HUES64 (cell line): ENCODE data around the gene ULK3.

Experiments used
- H3K27ac ChIP-seq: 2 replicates; pipeline ENCODE4 v1.7.0; 2013; ENCODE audit warnings: low read depth, low read length, inconsistent platforms
- H3K27me3 ChIP-seq: 2 replicates; pipeline ENCODE4 v1.6.1; 2013; ENCODE audit warnings: mild to moderate bottlenecking, low read length; ENCODE audit not compliant: insufficient read depth
- H3K36me3 ChIP-seq: 2 replicates; pipeline ENCODE4 v1.6.1; 2013; ENCODE audit warnings: mild to moderate bottlenecking, low read length; ENCODE audit not compliant: insufficient read depth
- H3K4me1 ChIP-seq: 2 replicates; pipeline ENCODE4 v1.6.1; 2013; ENCODE audit warnings: mild to moderate bottlenecking, low read length, moderate library complexity; ENCODE audit not compliant: insufficient read depth
- H3K4me3 ChIP-seq: 2 replicates; pipeline ENCODE4 v1.5.1; 2013; ENCODE audit warnings: mild to moderate bottlenecking, low read length, moderate library complexity
- H3K9ac ChIP-seq: 2 replicates; pipeline ENCODE4 v1.6.1; 2013; ENCODE audit warnings: mild to moderate bottlenecking, low read depth, low read length
- H3K9me3 ChIP-seq: 2 replicates; pipeline ENCODE4 v1.6.1; 2013; ENCODE audit warnings: low read depth, low read length; ENCODE audit not compliant: insufficient read depth
- WGBS: fragments of 150-250, 120-280 bp; methylation state at CpG from one replicate; pipeline ENCODE4 v1.1.7; 2013; ENCODE audit warnings: missing lambda C conversion rate; 5-methylcytosine and 5-hydroxymethylcytosine counted together

The ULK3 gene

DNA sequence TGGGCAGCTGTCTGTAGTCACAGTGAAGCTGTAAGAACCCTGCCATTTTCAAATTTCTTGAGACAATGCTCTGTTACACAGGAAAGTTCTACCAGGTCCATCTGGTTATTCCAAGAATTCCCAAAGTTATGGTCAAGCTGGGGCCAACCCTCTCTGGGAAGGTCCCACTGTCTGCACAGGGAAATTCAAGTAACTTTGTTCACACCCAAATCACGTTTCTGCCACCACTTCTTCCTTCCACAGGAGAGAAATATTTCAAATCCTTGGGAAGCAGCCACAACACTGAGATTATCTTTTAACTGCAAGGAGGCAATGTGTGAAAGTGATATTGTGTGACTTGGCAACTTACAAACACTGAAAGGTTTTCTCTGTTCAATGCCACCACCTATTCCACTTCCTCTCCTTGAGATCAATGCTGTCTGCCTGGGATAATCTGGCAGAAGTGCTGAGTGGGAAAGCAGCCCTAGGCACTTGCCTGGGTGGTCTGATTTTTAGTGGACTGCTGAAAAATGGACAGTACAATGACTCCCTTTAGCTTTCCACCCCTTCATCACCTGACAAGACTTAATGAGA is 24.6 kb upstream of the ULK3 start:
- Histone ChIP-seq H3K36me3 (peaks cover 10% of the 10 kb centered on the region), H3K4me1 (peaks cover 14% of the 10 kb centered on the region; the same call in 1 of the 2 replicates), H3K9ac (no peak overlapping the region), H3K9me3 (0 out of 2 replicates have a peak, but pooled peaks cover 3% of the 10 kb centered on the region), H3K27ac (no peak overlapping the region), H3K4me3 (no peak overlapping the region), H3K27me3 (no peaks in the 10 kb centered on the region)
- 82% methylated on average over 1 of the region's 1 CpG for WGBS

DNA sequence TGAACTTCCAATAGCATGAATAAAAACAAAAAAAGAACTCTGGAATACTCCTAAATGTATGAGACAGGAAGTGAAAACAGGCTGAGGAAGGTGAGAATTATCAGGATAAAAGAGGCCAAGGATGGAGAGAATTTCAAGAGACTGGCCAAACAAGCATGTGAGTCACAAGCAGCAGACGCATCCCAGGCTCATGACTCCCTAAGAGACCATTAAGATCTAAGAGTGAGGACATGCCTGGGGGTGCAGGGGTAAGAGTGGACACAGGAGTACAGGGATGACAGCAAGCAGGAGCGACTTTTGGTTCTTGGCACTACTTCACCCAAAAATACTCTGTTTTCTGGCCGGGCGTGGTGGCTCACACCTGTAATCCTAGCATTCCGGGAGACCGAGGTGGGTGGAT is 23.1 kb upstream of the ULK3 start:
- H3K36me3 ChIP-seq: peaks cover 10% of the 10 kb centered on the region
- peaks cover 13% of the 10 kb centered on the region; the same call in 1 of the 2 replicates for H3K4me1 ChIP-seq
- no peaks in the 10 kb centered on the region for H3K27me3 ChIP-seq
- 89% methylated on average over 6 of the region's 6 CpGs for WGBS
- 0 out of 2 replicates have a peak, but pooled peaks cover 3% of the 10 kb centered on the region for H3K9me3 ChIP-seq
- peak overlapping the region; percentile 17; the same call in 1 of the 2 replicates for H3K9ac ChIP-seq
- H3K4me3 ChIP-seq: no peak overlapping the region
- H3K27ac ChIP-seq: no peak overlapping the region

DNA sequence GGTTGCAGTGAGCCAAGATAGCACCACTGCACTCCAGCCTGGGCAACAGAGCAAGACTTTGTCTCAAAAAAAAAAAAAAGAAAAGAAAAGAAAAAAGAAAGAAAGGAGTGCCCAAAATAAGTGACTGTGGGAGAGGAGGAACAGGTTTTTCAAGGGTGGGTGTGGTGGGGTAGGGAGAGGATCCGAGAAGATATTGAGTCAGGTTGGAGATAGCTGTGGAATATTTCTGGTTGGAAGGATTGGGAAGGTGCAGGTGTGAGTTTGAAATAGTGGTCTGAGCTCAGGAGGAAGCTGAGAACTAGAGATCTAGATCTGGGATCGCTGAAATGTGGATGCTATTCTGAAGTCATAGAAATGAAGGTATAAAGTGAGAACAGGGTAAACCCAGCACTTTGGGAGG is 22.4 kb upstream of the ULK3 start:
- Histone ChIP-seq H3K27me3 (no peaks in the 10 kb centered on the region), H3K9me3 (0 out of 2 replicates have a peak, but pooled peaks cover 3% of the 10 kb centered on the region), H3K36me3 (peaks cover 10% of the 10 kb centered on the region), H3K4me1 (peaks cover 6% of the 10 kb centered on the region; the same call in 1 of the 2 replicates), H3K4me3 (no peak overlapping the region), H3K9ac (no peak overlapping the region), H3K27ac (no peak overlapping the region)
- 93% methylated on average over 2 of the region's 2 CpGs for WGBS

DNA sequence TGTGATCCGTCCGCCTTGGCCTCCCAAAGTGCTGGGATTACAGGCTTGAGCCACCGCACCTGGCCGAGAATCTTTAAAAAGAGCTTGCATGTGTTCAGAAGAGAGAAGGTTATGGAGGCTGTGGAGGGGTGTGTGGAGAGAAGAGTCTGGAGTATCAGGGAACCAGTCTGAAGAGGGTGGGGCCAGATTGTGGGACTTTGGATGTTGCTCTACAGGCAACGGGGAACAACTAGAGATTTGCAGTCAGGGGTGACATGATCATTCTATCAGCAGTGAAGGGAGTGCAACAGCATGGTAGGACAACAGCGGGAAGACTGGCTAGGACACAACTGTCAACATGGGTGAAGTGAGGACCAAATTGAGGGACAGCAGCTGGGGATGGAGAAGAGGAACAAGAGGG is 21.3 kb upstream of the ULK3 start:
- Histone ChIP-seq H3K4me3 (no peak overlapping the region), H3K27ac (no peak overlapping the region), H3K9me3 (0 out of 2 replicates have a peak, but pooled peaks cover 3% of the 10 kb centered on the region), H3K9ac (no peak overlapping the region), H3K27me3 (no peaks in the 10 kb centered on the region), H3K36me3 (peaks cover 10% of the 10 kb centered on the region), H3K4me1 (0 out of 2 replicates have a peak, but pooled peaks cover 5% of the 10 kb centered on the region)
- 94% methylated on average over 6 of the region's 6 CpGs for WGBS

DNA sequence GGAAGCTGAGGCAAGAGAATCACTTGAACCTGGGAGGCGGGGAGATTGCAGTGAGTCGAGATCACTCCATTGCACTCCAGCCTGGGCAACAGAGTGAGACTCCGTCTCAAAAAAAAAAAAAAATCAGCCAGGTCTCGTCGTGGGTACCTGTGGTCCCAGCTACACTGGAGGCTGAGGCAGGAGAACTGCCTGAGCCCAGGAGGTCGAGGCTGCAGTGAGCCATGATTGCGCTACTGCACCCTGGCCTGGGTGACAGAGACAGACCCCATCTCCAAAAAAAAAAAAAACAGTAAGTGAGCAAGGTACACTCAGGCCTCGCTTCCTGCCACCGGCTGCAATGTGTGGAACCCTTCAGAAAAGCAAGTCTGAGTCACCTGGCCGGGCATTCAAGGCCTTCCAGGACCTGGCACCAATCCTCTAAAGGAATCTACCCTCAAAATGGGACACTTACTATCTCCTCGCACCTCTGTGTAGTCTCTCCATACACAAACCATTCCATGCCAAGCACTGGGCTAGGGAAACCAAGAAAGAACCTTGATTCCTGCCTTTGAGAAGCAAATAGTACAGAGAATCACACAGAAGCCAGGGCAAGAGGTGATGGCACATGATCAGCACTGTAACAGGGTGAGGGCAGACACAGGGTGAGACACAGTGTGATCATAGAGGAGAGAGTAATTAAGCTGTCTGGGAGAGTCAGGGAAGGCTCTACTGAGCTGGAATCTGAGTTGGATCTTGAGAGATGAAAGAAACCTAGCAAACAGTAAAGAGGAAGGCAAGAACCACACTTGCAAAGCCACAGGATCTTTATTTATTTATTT is 20.5 kb upstream of the ULK3 start:
- H3K9me3 ChIP-seq: 0 out of 2 replicates have a peak, but pooled peaks cover 3% of the 10 kb centered on the region
- peaks cover 10% of the 10 kb centered on the region for H3K36me3 ChIP-seq
- H3K27ac ChIP-seq: no peak overlapping the region
- 0 out of 2 replicates have a peak, but pooled peaks cover 5% of the 10 kb centered on the region for H3K4me1 ChIP-seq
- H3K4me3 ChIP-seq: no peak overlapping the region
- 93% methylated on average over 11 of the region's 11 CpGs for WGBS
- no peaks in the 10 kb centered on the region for H3K27me3 ChIP-seq
- no peak overlapping the region for H3K9ac ChIP-seq

DNA sequence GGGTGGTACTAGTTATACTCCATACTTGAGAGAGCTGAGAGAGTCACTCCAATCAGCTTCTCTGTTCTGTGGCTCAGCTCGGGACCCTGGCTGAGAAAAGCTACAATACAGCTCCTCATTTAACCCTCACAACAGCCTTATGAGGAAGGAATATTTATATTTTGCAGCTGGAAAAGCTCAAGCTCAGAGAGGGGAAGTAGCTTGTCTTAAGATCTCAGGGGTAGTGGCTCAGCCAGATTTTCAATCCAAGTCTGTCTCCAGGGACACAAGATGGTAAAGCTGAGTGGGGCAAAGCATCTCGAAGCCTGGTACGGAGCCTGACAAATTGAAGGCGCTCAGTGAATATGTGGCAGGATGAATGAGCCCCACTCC is 15.4 kb upstream of the ULK3 start:
- H3K9ac ChIP-seq: no peak overlapping the region
- H3K27me3 ChIP-seq: no peaks in the 10 kb centered on the region
- H3K27ac ChIP-seq: no peak overlapping the region
- H3K4me3 ChIP-seq: no peak overlapping the region
- H3K4me1 ChIP-seq: no peaks in the 10 kb centered on the region
- peaks cover 11% of the 10 kb centered on the region for H3K36me3 ChIP-seq
- H3K9me3 ChIP-seq: no peaks in the 10 kb centered on the region
- WGBS: 98% methylated on average over 4 of the region's 4 CpGs

DNA sequence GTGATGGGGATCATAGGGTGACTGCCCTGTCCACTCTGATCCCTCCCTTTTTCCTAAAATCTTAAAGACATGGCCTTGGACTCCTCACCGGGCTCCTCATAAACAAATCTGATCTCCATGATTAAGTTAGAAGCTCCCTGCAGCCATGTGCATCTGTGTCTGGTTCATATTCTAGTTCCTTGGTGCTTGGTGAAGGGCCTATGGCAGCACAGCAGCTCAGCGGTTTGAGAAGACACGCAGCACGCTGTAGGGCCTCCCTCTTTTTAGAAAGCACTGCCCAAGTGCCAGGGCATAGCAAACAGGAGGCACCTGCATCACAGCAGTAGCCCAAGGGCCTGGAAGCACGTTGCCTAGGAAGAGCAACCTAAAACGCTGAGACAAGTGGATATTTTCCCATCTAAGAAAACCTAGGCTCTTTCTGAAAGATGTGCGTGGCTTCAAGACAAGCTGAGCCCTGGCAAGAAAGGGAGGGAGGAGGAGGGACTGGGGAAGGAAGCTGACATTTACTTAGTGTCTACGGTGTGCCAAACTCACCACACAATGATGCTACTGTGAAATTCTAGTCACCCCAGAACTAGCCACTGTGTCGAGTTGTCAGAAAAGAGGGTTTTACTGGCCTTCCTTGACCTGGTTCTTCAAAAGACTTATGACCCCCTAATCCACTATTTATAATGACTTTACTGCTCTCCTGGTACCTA is 14.9 kb upstream of the ULK3 start:
- WGBS: 90% methylated on average over 9 of the region's 9 CpGs
- no peaks in the 10 kb centered on the region for H3K27me3 ChIP-seq
- no peaks in the 10 kb centered on the region for H3K4me1 ChIP-seq
- no peak overlapping the region for H3K9ac ChIP-seq
- H3K36me3 ChIP-seq: peaks cover 16% of the 10 kb centered on the region
- H3K4me3 ChIP-seq: no peak overlapping the region
- no peak overlapping the region for H3K27ac ChIP-seq
- H3K9me3 ChIP-seq: no peaks in the 10 kb centered on the region

DNA sequence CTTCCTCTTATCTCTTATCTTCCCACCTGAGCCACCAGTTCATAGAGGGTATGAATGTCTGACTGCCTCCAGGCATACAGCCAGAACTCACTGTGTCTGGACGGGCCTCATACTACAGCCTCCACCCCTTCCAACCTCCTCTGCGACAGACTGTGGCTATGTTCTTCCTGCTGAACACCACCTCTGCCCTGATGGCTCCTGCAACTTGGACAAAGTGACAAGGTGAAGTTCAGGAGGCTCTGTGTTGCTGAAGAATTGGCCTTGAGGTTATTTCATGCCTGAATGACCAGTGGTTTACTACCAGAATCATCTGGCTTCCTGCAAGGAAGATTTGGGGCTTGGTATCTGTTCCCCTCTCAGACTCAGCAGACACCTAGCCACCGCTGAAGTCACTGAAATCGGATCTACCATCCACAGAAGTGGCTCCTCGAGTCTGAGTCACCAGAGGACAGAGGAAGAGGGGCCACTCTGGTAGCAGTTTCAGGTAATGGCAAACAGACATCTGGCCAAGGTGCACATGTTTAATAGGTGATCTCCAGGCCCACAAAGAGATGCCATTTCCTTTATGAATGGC is 14.2 kb upstream of the ULK3 start:
- no peaks in the 10 kb centered on the region for H3K9me3 ChIP-seq
- H3K36me3 ChIP-seq: peaks cover 23% of the 10 kb centered on the region
- H3K27me3 ChIP-seq: no peaks in the 10 kb centered on the region
- H3K27ac ChIP-seq: no peak overlapping the region
- no peaks in the 10 kb centered on the region for H3K4me1 ChIP-seq
- no peak overlapping the region for H3K4me3 ChIP-seq
- no peak overlapping the region for H3K9ac ChIP-seq
- WGBS: 91% methylated on average over 5 of the region's 5 CpGs

DNA sequence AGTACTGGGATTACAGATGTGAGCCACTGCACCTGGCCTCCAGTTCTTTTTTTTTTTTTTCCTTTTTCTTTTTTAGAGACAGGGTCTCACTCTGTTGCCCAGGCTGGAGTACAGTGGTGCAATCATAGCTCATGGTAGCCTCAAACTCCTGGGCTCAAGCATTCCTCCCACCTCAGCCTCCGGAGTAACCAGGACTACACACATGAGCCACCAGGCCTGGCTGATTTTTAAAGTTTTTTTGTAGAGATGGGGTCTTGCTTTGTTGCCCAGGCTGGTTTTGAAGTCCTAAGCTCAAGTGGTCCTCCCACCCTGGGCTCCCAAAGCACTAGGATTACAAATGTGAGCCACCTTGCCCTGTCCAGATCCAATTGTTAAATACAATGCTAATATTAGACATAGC is 13.6 kb upstream of the ULK3 start:
- H3K9me3 ChIP-seq: no peaks in the 10 kb centered on the region
- H3K27me3 ChIP-seq: no peaks in the 10 kb centered on the region
- H3K4me3 ChIP-seq: no peak overlapping the region
- WGBS: 100% methylated on average over 1 of the region's 1 CpG
- H3K9ac ChIP-seq: no peak overlapping the region
- H3K4me1 ChIP-seq: no peaks in the 10 kb centered on the region
- H3K36me3 ChIP-seq: peaks cover 29% of the 10 kb centered on the region
- no peak overlapping the region for H3K27ac ChIP-seq

DNA sequence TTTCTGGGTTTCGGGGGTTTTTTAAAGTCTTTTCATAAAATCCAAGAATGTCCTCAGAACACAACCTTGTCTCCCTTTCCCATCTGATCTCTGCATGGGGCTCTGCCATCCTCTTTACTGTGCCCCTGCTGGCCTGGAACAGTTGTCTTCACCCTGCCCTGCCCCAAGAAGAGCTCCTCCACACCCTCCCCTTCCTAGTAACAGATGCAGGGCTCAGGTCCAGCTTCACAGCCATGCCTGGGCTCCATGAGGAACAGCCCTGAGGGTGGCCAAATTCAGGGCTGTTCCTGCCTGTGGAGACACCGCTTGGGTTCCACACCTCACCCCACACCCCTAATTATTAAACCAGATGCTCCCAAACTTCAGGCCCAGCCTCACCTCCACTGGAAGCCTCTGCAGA is 12.9 kb upstream of the ULK3 start:
- Histone ChIP-seq H3K9me3 (no peaks in the 10 kb centered on the region), H3K4me3 (no peak overlapping the region), H3K27me3 (no peaks in the 10 kb centered on the region), H3K9ac (no peak overlapping the region), H3K36me3 (peaks cover 35% of the 10 kb centered on the region), H3K27ac (no peak overlapping the region), H3K4me1 (no peaks in the 10 kb centered on the region)
- 87% methylated on average over 2 of the region's 2 CpGs for WGBS
